Stomach (tissue), 4 donors: Measurements from ENCODE around the gene UBAC1.

ENCODE experiments used
- EP300 ChIP-seq: sonication (generic); formaldehyde crosslinking; IDR thresholded peaks from one replicate; pipeline ENCODE4 v1.6.1; 2017; ENCODE audit warnings: antibody characterized with exemption
- POLR2A ChIP-seq, 4 donors: fragments of 450-650 bp; IDR thresholded peaks; one replicate each; pipeline ENCODE4 v1.6.1; 2016; ENCODE audit warnings: antibody characterized with exemption in 4 of 4, control low read depth in 2 of 4, mild to moderate bottlenecking in 1 of 4, moderate library complexity in 1 of 4
- TF ChIP-seq, protein P1 (sequence below), 7 experiments: fragments of 450-650 bp in 4 of 7; fragments of 200-600 bp in 3 of 7; sonication (generic) in 3 of 7; IDR thresholded peaks; one replicate each; pipeline ENCODE4 v1.5.1; 2016 to 2019; ENCODE audit warnings: antibody characterized with exemption in 7 of 7, control low read depth in 2 of 7, mild to moderate bottlenecking in 1 of 7

DNA sequence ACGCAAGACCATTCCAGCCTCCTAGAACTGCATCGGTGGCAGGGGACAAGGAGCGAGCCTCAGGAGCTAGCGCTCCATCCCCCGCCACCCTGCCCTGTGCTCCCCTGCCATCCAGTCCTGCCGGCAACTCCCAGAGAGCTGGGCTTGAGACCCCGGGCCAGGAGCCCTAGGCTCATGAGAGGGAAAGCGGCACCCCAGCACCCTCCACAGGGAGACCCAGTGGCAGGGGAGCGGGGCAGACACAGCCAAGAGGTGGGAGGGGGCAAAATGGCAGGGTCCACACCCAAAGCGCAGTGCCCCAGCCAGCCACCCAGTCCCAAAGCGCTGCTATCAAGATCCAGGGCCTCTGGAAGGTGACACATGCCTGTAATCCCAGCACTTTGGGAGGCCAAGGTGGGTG, 12.7 kb downstream of the UBAC1 start:
- no peak for TF ChIP-seq POLR2A (IDR thresholded peaks at IDR 0.05)
- TF ChIP-seq EP300, result no peak
- TF ChIP-seq, protein P1, sequence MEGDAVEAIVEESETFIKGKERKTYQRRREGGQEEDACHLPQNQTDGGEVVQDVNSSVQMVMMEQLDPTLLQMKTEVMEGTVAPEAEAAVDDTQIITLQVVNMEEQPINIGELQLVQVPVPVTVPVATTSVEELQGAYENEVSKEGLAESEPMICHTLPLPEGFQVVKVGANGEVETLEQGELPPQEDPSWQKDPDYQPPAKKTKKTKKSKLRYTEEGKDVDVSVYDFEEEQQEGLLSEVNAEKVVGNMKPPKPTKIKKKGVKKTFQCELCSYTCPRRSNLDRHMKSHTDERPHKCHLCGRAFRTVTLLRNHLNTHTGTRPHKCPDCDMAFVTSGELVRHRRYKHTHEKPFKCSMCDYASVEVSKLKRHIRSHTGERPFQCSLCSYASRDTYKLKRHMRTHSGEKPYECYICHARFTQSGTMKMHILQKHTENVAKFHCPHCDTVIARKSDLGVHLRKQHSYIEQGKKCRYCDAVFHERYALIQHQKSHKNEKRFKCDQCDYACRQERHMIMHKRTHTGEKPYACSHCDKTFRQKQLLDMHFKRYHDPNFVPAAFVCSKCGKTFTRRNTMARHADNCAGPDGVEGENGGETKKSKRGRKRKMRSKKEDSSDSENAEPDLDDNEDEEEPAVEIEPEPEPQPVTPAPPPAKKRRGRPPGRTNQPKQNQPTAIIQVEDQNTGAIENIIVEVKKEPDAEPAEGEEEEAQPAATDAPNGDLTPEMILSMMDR (IDR thresholded peaks at IDR 0.05), result no peak
